GM23248 (cell line): ENCODE data around the gene CFAP74.

Experiments used
- EZH2 ChIP-seq: fragments of 200-600 bp; sonication (generic); IDR thresholded peaks from 2 replicates; pipeline ENCODE4 v1.6.1; 2018; ENCODE audit warnings: antibody characterized with exemption, mild to moderate bottlenecking; ENCODE audit not compliant: insufficient read depth, poor library complexity, severe bottlenecking
- EZH2phosphoT487 ChIP-seq: fragments of 200-600 bp; sonication (generic); IDR thresholded peaks from 2 replicates; pipeline ENCODE4 v1.6.1; 2018; ENCODE audit warnings: antibody characterized with exemption, moderate library complexity, mild to moderate bottlenecking, low read depth; ENCODE audit not compliant: insufficient read depth

DNA sequence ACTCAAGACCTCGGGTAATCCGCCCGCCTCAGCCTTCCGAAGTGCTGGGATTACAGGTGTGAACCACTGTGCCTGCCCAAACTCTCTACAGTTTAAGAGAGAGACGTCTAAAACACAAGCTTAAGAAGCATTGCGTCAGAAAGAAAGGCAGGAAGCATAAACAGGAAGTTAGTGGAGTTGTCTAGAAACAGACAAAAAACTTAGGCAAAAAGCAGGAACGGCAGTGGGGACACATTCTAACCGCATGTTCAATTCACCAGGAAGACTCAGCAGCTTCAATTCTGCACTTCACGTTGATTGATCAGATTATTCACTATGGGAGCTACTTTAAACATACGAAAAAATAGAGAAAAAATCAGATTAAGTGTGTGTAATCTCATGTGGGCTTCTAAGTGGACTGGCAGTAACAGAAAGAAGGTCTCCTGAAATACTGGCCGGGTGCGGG is 7.4 kb downstream of the CFAP74 start:
- no peak for TF ChIP-seq EZH2
- no peak for TF ChIP-seq EZH2phosphoT487
